K562 (cell line): ENCODE measurements around the gene SFT2D2. TPM values are rescaled to one million over a fixed set of nuclear protein-coding genes. Genes with fewer than 3 reads are reported as not detected.

Source experiments
- ATAC-seq: fragments of 200-7000 bp; cut with Tn5 transposase; 3 replicates; pipeline ENCODE4 v1.9.1; 2020; ENCODE audit warnings: moderate library complexity
- BruUV-seq: library from RNA; stranded (reverse); fragments of 400-500 nt; replicated peaks from 2 replicates; lab custom pipeline; 2021; lab: Mats Ljungman, UMichigan
- CTCF ChIA-PET: fragments of 300-600 bp; formaldehyde crosslinking; extraction: SDS; loops from one replicate; lab custom pipeline; 2021; ENCODE audit warnings: low intra/inter-chr PET ratio; lab: Yijun Ruan, JAX
- POLR2A ChIA-PET: fragments of 300-600, 350-650 bp; sonication (Branson Sonifier 250); formaldehyde crosslinking; extraction: SDS; loops from one replicate; lab custom pipeline; 2021; ENCODE audit warnings: antibody characterized with exemption, inconsistent platforms; lab: Yijun Ruan, JAX
- DNase-seq, 4 experiments: peaks; one replicate each; pipeline versions ENCODE4 v3.0.0 to v3.0.0-alpha.2; 2011 to 2018; ENCODE audit warnings: low spot score in 3 of 4, mixed read lengths in 3 of 4; ENCODE audit errors: extremely low read depth in 1 of 4
- FAIRE-seq: peaks from 2 replicates; lab custom pipeline; 2011; peaks lifted over from hg19 to GRCh38; lab: Jason Lieb, UNC
- H2AFZ ChIP-seq: 2 replicates; pipeline ENCODE4 v1.6.0; 2011; ENCODE audit warnings: low read depth, low read length, control low read depth, inconsistent platforms
- H3K27ac ChIP-seq: fragments of 200-600 bp; 3 replicates; pipeline ENCODE4 v1.8.0; 2011; ENCODE audit warnings: low read depth, mild to moderate bottlenecking, control low read depth, inconsistent platforms, low read length, moderate library complexity, mixed read lengths; ENCODE audit errors: extremely low read depth
- H3K27me3 ChIP-seq, 2 experiments: fragments of 300-600 bp in 1 of 2; 2 replicates in 1 of 2; 3 replicates in 1 of 2; pipeline versions ENCODE4 v1.6.0 to v1.8.0; 2011; ENCODE audit warnings: inconsistent platforms in 2 of 2, low read length in 2 of 2, mild to moderate bottlenecking in 1 of 2, mixed read lengths in 1 of 2, moderate library complexity in 1 of 2; ENCODE audit not compliant: control insufficient read depth in 2 of 2, insufficient read depth in 2 of 2
- H3K36me3 ChIP-seq: fragments of 300-600 bp; 3 replicates; pipeline ENCODE4 v1.8.0; 2011; ENCODE audit warnings: mild to moderate bottlenecking, low read length, inconsistent platforms; ENCODE audit not compliant: control insufficient read depth, insufficient read depth
- H3K4me1 ChIP-seq, 2 experiments: fragments of 200-600 bp in 1 of 2; replicated peaks in 1 of 2; 2 replicates in 1 of 2; 3 replicates in 1 of 2; pipeline versions ENCODE4 v1.5.1 to v1.8.0; 2011; ENCODE audit warnings: inconsistent platforms in 2 of 2, low read length in 2 of 2, mild to moderate bottlenecking in 1 of 2, mixed read lengths in 1 of 2, moderate library complexity in 1 of 2; ENCODE audit not compliant: control insufficient read depth in 2 of 2, insufficient read depth in 2 of 2
- H3K4me2 ChIP-seq: 2 replicates; pipeline ENCODE4 v1.6.1; 2011; ENCODE audit warnings: low read length, control low read depth, inconsistent platforms, mixed read lengths; ENCODE audit not compliant: insufficient read depth
- H3K4me3 ChIP-seq: fragments of 200-600 bp; sonication (generic), shearing (Covaris generic); 2 replicates; pipeline ENCODE4 v1.5.1; 2016; ENCODE audit warnings: control low read depth, inconsistent platforms
- H3K79me2 ChIP-seq: fragments of 200-600 bp; 3 replicates; pipeline ENCODE4 v1.8.0; 2011; ENCODE audit warnings: low read length, inconsistent platforms; ENCODE audit not compliant: control insufficient read depth, insufficient read depth
- H3K9ac ChIP-seq, 2 experiments: 2 replicates each; pipeline versions ENCODE4 v1.6.0 to v1.6.1; 2011; ENCODE audit warnings: low read depth in 2 of 2, low read length in 2 of 2, control low read depth in 1 of 2, inconsistent platforms in 1 of 2, mild to moderate bottlenecking in 1 of 2, mixed read lengths in 1 of 2; ENCODE audit not compliant: insufficient read depth in 1 of 2
- H3K9me1 ChIP-seq: one replicate; pipeline ENCODE4 v1.6.0; 2011; ENCODE audit warnings: inconsistent platforms, mild to moderate bottlenecking, low read length, moderate library complexity; ENCODE audit not compliant: control insufficient read depth, insufficient read depth
- H3K9me3 ChIP-seq: replicated peaks from 2 replicates; pipeline ENCODE4 v1.5.1; 2011; ENCODE audit warnings: low read depth, low read length, inconsistent platforms; ENCODE audit not compliant: control insufficient read depth, insufficient read depth
- H4K20me1 ChIP-seq: replicated peaks from 2 replicates; pipeline ENCODE4 v1.6.1; 2011; ENCODE audit warnings: low read length, inconsistent platforms, mixed read lengths; ENCODE audit not compliant: control insufficient read depth, insufficient read depth
- ARID3A ChIP-seq: IDR thresholded peaks from 2 replicates; pipeline ENCODE4 v1.6.1; 2012; ENCODE audit warnings: low read depth, low read length, improper control_type of control experiment, borderline replicate concordance
- COPS2 ChIP-seq: fragments of 450-650 bp; conservative IDR thresholded peaks from 2 replicates; pipeline ENCODE4 v1.6.1; 2016; ENCODE audit warnings: mild to moderate bottlenecking, moderate library complexity
- CREB3 ChIP-seq: fragments of 450-650 bp; conservative IDR thresholded peaks from 2 replicates; pipeline ENCODE4 v1.6.1; 2016; ENCODE audit warnings: missing genetic modification characterization, low read depth, mild to moderate bottlenecking, missing compliant biosample characterization, moderate library complexity
- FOSL1 ChIP-seq: fragments of 200-800 bp; sonication (Bioruptor generic); conservative IDR thresholded peaks from 2 replicates; pipeline ENCODE4 v1.6.1; 2016; ENCODE audit warnings: missing genetic modification characterization, missing compliant biosample characterization
- FOXP4 ChIP-seq: sonication (generic); formaldehyde crosslinking; IDR thresholded peaks from 2 replicates; pipeline ENCODE4 v1.8.0; 2022; ENCODE audit warnings: mild to moderate bottlenecking, missing genetic modification reagents, borderline replicate concordance
- IFI16 ChIP-seq: fragments of 250-450 bp; sonication (Bioruptor Pico); IDR thresholded peaks from 2 replicates; pipeline ENCODE4 v2.1.2; 2022; ENCODE audit warnings: mild to moderate bottlenecking, inconsistent platforms
- MNT ChIP-seq, 2 experiments: fragments of 450-650 bp; conservative IDR thresholded peaks; 2 replicates each; pipeline ENCODE4 v1.6.1; 2017; ENCODE audit warnings: mild to moderate bottlenecking in 2 of 2, moderate library complexity in 2 of 2
- RAD21 ChIP-seq, 2 experiments: fragments of 250-450 bp in 1 of 2; fragments of 450-650 bp in 1 of 2; sonication (Bioruptor Pico) in 1 of 2; formaldehyde crosslinking in 1 of 2; IDR thresholded peaks in 1 of 2; conservative IDR thresholded peaks in 1 of 2; 2 replicates each; pipeline versions ENCODE4 v1.4.0 to v1.8.0; 2020 to 2022; ENCODE audit warnings: mild to moderate bottlenecking in 2 of 2, moderate library complexity in 1 of 2
- RNF2 ChIP-seq: sonication (generic); IDR thresholded peaks from 2 replicates; pipeline ENCODE4 v1.6.1; 2016
- TAL1 ChIP-seq: fragments of 450-650 bp; IDR thresholded peaks from 2 replicates; pipeline ENCODE4 v1.6.1; 2016; ENCODE audit warnings: mild to moderate bottlenecking
- TARDBP ChIP-seq: fragments of 450-650 bp; IDR thresholded peaks from 2 replicates; pipeline ENCODE4 v1.6.1; 2016
- TFAM ChIP-seq: fragments of 250-450 bp; sonication (Bioruptor Pico); conservative IDR thresholded peaks from 2 replicates; pipeline ENCODE4 v1.5.0; 2021; ENCODE audit warnings: mild to moderate bottlenecking, moderate library complexity
- ZBTB26 ChIP-seq: fragments of 450-650 bp; formaldehyde crosslinking; IDR thresholded peaks from 2 replicates; pipeline ENCODE4 v1.4.0; 2022; ENCODE audit warnings: missing genetic modification characterization
- ZNF121 ChIP-seq: sonication (generic); formaldehyde crosslinking; conservative IDR thresholded peaks from 2 replicates; pipeline ENCODE4 v1.8.0; 2022; ENCODE audit warnings: missing genetic modification reagents
- ZNF143 ChIP-seq: sonication (generic); formaldehyde crosslinking; IDR thresholded peaks from 2 replicates; pipeline ENCODE4 v1.9.0; 2022; ENCODE audit warnings: mild to moderate bottlenecking, missing genetic modification reagents
- WGBS: fragments of 100-300 bp; shearing (Covaris generic); methylation state at CpG from one replicate; pipeline ENCODE4 v1.1.6; 2016; ENCODE audit warnings: low coverage, mixed read lengths; ENCODE audit not compliant: insufficient coverage; ENCODE audit errors: missing lambda C conversion rate; 5-methylcytosine and 5-hydroxymethylcytosine counted together
- in situ Hi-C: fragments of 300-500 bp; cut with MboI; formaldehyde crosslinking; loops from 4 replicates; pipeline ENCODE4 v1.15.0; 2018; ENCODE audit warnings: inconsistent platforms, mixed read lengths
- intact Hi-C: fragments of 100-400 bp; cut with micrococcal nuclease; formaldehyde crosslinking; loops from 2 replicates; pipeline ENCODE4 v1.14.2; 2022
- polyA plus RNA-seq, 8 experiments: library from polyadenylated mRNA; depleted of rRNA in 4 of 8; stranded (reverse) in 5 of 8; unstranded in 3 of 8; fragments of >200 nt; fragmentation: Nextera tagmentation in 2 of 8; fragmentation: Illumina TruSeq in 1 of 8; extraction: Ambion mirVana in 2 of 8; extraction: Trizol in 1 of 8; gene quantifications; 2 replicates each; pipeline versions ENCODE4 v1.2.1 to v1.2.3, GENCODE V29; 2011 to 2014; ENCODE audit warnings: inconsistent platforms in 1 of 8, missing spikeins in 1 of 8
- total RNA-seq, 7 experiments: library from RNA; depleted of rRNA in 6 of 7; stranded (reverse); fragments of >200 nt in 6 of 7; fragmentation: Illumina TruSeq in 2 of 7; extraction: Trizol in 2 of 7; gene quantifications; 2 replicates each; pipeline versions ENCODE4 v1.2.1 to v1.2.3, GENCODE V29; 2011 to 2021; ENCODE audit warnings: low replicate concordance in 1 of 7

SFT2D2 gene
- total and polyA plus RNA-seq, 9 of the 15 experiments (the other 6 are each of a cell fraction or from before 2014, with no cell fraction given) = 3.4 to 50.1 (median 21.6) TPM

- Histone ChIP-seq H3K9me3 (no peaks in the 10 kb centered on the region), H3K4me1 (peaks cover 0 to 3% of the 10 kb centered on the region in 2 experiments; a peak in 2 of 5 replicates), H3K79me2 (no peaks in the 10 kb centered on the region), H3K27me3 (no peaks in the 10 kb centered on the region), H3K36me3 (no peaks in the 10 kb centered on the region), H3K9ac (no peak overlapping the region), H3K9me1 (no peaks in the 10 kb centered on the region), H3K4me2 (no peak overlapping the region), H3K4me3 (no peak overlapping the region), H3K27ac (no peak overlapping the region), H4K20me1 (no peaks in the 10 kb centered on the region), H2AFZ (no peak overlapping the region)
- no TSS peak for BruUV-seq
- FAIRE-seq = no peak
- ChIA-PET CTCF (no interaction called here), POLR2A (no interaction called here)
- intact Hi-C loops = no loop called here
- 50% methylated on average over 7 of the region's 7 CpGs for WGBS
- ATAC-seq = no peak
- no peak for DNase-seq
- in situ Hi-C loops = no loop called here
- TF ChIP-seq FOXP4 (CRISPR knock-in tag) (no peak), TAL1 (no peak), IFI16 (CRISPR knock-in tag) (no peak), FOSL1 (tag) (no peak), RAD21 (CRISPR knock-in tag; conservative IDR thresholded peaks at IDR 0.05 in 1 of 2, IDR thresholded peaks at IDR 0.05 in 1 of 2) (no peak), CREB3 (no peak), ARID3A (no peak), TARDBP (no peak), ZBTB26 (CRISPR knock-in tag) (no peak), COPS2 (no peak), TFAM (CRISPR knock-in tag) (no peak), ZNF143 (no peak), MNT (conservative IDR thresholded peaks at IDR 0.05) (no peak), ZNF121 (CRISPR knock-in tag) (no peak), RNF2 (no peak)
Measured at GRCh38 chr1:168297019-168297730, 71.4 kb downstream of the SFT2D2 start.
